Measurements from ENCODE around the gene NLGN3.

DNA sequence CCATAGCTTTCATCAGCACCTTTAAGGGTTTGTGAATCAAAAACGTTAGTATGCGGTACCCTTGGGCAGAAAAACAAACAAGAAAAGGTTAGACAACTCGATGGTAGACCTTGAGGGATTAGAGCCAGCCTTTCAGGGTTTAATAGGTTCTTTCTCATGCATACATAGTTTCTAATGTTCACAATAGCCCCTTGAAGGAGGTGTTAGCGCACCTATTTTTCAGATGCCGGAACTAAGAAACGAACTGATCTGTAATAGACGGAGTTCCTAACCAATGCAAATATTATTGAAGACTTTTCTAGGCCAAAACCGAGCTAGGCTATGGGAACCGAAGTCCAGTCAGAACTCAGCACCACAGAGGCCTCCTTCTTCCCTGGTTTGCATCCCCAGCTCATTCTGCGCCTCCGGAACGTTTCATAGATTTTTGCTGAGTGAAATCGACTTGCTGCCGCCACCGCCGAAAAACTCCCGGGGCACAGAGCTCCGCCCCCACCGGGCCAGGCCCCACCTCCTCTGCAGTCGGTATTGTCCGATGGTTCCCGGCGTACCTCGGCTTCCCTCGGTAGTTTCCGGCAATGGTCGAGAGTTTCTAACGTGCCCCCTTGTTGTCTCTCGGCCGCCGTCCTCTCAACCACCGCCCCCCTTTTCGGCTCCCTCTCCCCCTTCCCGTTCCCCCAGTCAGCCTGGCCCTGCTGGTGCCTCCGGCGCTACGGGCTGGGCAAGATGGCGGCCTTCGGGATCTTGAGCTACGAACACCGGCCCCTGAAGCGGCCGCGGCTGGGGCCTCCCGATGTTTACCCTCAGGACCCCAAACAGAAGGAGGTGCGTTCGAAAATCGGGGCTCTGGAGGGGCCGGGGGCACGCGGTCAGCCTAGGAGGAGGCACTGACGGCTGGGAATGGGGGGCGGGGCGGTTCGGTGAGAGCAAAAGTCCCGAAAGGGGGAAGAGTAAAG lies 26.3 kb upstream of the NLGN3 start, which contains the start of gene MED12:
- TF ChIP-seq CBX8 (IDR thresholded peaks at IDR 0.05; ENCODE audit: borderline replicate concordance, low read depth, low read length) (no peak), RAD21 (IDR thresholded peaks at IDR 0.05 in 1 of 2, conservative IDR thresholded peaks at IDR 0.05 in 1 of 2; ENCODE audit: low read depth in 2 of 2, low read length in 2 of 2) (peak; percentile 1 to 10; a peak in 1 of 4 replicates), JUND (IDR thresholded peaks at IDR 0.05; ENCODE audit: low read length) (no peak), POLR2A (IDR thresholded peaks at IDR 0.05; ENCODE audit: control extremely low read depth in 1 of 2, low read depth in 2 of 2, low read length in 2 of 2) (no peak; a peak in 1 of 3 replicates), POLR2AphosphoS5 (IDR thresholded peaks at IDR 0.05; ENCODE audit: low read depth, low read length) (peak; percentile 32; the same call in 1 of the 2 replicates), EP300 (IDR thresholded peaks at IDR 0.05; ENCODE audit: borderline replicate concordance in 1 of 2, low read depth in 2 of 2, low read length in 2 of 2) (no peak), KDM4A (IDR thresholded peaks at IDR 0.05; ENCODE audit: low read depth, low read length, severe bottlenecking) (no peak), EZH2 (IDR thresholded peaks at IDR 0.05; ENCODE audit: low read depth, low read length, severe bottlenecking) (no peak), CREB1 (IDR thresholded peaks at IDR 0.05) (no peak), SIN3A (conservative IDR thresholded peaks at IDR 0.05 in 1 of 2, IDR thresholded peaks at IDR 0.05 in 1 of 2; ENCODE audit: low read depth in 1 of 2, low read length in 2 of 2) (peak in 1 of 2 experiments; percentile 46; a peak in 1 of 4 replicates), SIX5 (IDR thresholded peaks at IDR 0.05; ENCODE audit: low read depth, low read length) (no peak)
- TF ChIP-seq, protein P1, sequence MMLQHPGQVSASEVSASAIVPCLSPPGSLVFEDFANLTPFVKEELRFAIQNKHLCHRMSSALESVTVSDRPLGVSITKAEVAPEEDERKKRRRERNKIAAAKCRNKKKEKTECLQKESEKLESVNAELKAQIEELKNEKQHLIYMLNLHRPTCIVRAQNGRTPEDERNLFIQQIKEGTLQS (IDR thresholded peaks at IDR 0.05; ENCODE audit: insufficient read depth, low read depth, low read length): no peak
- TF ChIP-seq, protein P2, sequence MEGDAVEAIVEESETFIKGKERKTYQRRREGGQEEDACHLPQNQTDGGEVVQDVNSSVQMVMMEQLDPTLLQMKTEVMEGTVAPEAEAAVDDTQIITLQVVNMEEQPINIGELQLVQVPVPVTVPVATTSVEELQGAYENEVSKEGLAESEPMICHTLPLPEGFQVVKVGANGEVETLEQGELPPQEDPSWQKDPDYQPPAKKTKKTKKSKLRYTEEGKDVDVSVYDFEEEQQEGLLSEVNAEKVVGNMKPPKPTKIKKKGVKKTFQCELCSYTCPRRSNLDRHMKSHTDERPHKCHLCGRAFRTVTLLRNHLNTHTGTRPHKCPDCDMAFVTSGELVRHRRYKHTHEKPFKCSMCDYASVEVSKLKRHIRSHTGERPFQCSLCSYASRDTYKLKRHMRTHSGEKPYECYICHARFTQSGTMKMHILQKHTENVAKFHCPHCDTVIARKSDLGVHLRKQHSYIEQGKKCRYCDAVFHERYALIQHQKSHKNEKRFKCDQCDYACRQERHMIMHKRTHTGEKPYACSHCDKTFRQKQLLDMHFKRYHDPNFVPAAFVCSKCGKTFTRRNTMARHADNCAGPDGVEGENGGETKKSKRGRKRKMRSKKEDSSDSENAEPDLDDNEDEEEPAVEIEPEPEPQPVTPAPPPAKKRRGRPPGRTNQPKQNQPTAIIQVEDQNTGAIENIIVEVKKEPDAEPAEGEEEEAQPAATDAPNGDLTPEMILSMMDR (IDR thresholded peaks at IDR 0.05; ENCODE audit: control extremely low read depth in 1 of 3, insufficient read depth in 1 of 3, low read depth in 1 of 3, low read length in 3 of 3): no peak
- TF ChIP-seq, protein P3, sequence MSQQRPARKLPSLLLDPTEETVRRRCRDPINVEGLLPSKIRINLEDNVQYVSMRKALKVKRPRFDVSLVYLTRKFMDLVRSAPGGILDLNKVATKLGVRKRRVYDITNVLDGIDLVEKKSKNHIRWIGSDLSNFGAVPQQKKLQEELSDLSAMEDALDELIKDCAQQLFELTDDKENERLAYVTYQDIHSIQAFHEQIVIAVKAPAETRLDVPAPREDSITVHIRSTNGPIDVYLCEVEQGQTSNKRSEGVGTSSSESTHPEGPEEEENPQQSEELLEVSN (IDR thresholded peaks at IDR 0.05): no peak
